Upper lobe of right lung (tissue), 1 donor: ENCODE results near the gene HFM1. TPM values are rescaled to one million over a fixed set of nuclear protein-coding genes. Genes with fewer than 3 reads are reported as not detected.

Experiments
- ATAC-seq: fragments of 200-7000 bp; cut with Tn5 transposase; one replicate; pipeline ENCODE4 v1.9.1; 2020; ENCODE audit warnings: mild to moderate bottlenecking, moderate library complexity
- DNase-seq: peaks from one replicate; pipeline ENCODE4 v3.0.0-alpha.2; 2020
- H3K27ac ChIP-seq: fragments of 200-600 bp; one replicate; pipeline ENCODE4 v1.8.0; 2022
- H3K27me3 ChIP-seq: fragments of 200-600 bp; one replicate; pipeline ENCODE4 v1.8.0; 2022; ENCODE audit warnings: mild to moderate bottlenecking
- H3K36me3 ChIP-seq: fragments of 200-600 bp; one replicate; pipeline ENCODE4 v1.8.0; 2022
- H3K4me1 ChIP-seq: fragments of 200-600 bp; one replicate; pipeline ENCODE4 v1.8.0; 2022
- H3K4me3 ChIP-seq: fragments of 200-600 bp; one replicate; pipeline ENCODE4 v1.8.0; 2022; ENCODE audit warnings: mild to moderate bottlenecking
- H3K9me3 ChIP-seq: fragments of 200-600 bp; one replicate; pipeline ENCODE4 v1.8.0; 2022
- intact Hi-C: fragments of 100-400 bp; cut with DNase I; formaldehyde crosslinking; loops from one replicate; pipeline ENCODE4 v1.11.0; 2022
- total RNA-seq: library from RNA; stranded (reverse); fragmentation: NEBNext Ultra II Directional; extraction: Animal tissue kit (Norgen Biotek cat#: 25700); gene quantifications from one replicate; pipeline ENCODE4 v1.2.1, GENCODE V29; 2021
- TF ChIP-seq, protein P1 (sequence below): fragments of 200-600 bp; IDR thresholded peaks from one replicate; pipeline ENCODE4 v1.8.0; 2022; ENCODE audit warnings: antibody characterized with exemption
- donor health status: DM: no; HTN: yes; CAD: no; lungs with severe emphysema.

The HFM1 gene
- total RNA-seq, 1 donor from 2014 or later, result 0.64 TPM

DNA sequence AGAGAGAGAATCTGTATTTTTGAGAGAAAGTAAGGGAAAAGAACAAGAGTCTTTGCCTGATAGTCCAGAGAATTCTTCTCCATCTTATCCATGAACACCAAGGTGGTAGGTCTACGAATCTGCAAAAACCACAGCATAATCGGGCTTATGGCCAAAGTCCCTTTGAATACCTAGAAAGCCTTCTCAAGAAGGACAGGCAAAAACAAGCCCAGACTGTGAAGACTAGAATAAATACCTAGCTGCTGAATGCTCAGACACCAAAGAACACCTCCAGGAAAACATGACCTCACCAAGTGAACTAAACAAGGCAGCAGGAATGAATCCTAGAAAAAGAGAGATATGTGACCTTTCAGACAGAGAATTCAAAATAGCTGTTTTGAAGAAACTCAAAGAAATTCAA, 79.2 kb downstream of the HFM1 start:
- H3K4me1 ChIP-seq, result no peaks in the 10 kb centered on the region
- H3K4me3 ChIP-seq, result no peak overlapping the region
- ATAC-seq, result no peak
- no peaks in the 10 kb centered on the region for H3K27me3 ChIP-seq
- intact Hi-C loops, result no loop called here
- H3K36me3 ChIP-seq, result no peaks in the 10 kb centered on the region
- DNase-seq, result no peak
- TF ChIP-seq, protein P1, sequence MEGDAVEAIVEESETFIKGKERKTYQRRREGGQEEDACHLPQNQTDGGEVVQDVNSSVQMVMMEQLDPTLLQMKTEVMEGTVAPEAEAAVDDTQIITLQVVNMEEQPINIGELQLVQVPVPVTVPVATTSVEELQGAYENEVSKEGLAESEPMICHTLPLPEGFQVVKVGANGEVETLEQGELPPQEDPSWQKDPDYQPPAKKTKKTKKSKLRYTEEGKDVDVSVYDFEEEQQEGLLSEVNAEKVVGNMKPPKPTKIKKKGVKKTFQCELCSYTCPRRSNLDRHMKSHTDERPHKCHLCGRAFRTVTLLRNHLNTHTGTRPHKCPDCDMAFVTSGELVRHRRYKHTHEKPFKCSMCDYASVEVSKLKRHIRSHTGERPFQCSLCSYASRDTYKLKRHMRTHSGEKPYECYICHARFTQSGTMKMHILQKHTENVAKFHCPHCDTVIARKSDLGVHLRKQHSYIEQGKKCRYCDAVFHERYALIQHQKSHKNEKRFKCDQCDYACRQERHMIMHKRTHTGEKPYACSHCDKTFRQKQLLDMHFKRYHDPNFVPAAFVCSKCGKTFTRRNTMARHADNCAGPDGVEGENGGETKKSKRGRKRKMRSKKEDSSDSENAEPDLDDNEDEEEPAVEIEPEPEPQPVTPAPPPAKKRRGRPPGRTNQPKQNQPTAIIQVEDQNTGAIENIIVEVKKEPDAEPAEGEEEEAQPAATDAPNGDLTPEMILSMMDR, result no peak
- no peak overlapping the region for H3K27ac ChIP-seq
- H3K9me3 ChIP-seq, result no peaks in the 10 kb centered on the region

DNA sequence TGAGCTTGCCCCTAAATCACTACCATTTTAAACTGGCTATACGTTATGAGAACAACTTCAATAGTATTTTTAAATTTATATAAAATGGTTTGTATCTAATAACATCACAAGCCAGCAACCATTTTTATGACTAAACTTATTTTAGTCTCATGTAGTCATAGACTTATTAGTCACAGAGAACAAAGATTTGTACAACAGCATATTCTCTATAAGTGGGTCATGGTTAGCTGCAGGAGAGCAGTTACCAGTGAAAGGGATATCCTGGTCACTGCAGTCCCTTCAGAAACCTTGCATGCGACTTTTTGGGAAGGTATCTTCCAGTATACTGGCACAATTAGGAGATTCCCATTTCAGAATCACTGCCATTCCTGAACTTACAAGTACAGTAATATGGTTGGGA, 90.0 kb downstream of the HFM1 start:
- Histone ChIP-seq H3K9me3 (no peaks in the 10 kb centered on the region), H3K4me3 (no peak overlapping the region), H3K27ac (no peak overlapping the region), H3K27me3 (no peaks in the 10 kb centered on the region), H3K36me3 (no peaks in the 10 kb centered on the region), H3K4me1 (no peaks in the 10 kb centered on the region)
- DNase-seq (no peak), ATAC-seq (no peak)
- intact Hi-C loops, result no loop called here
- TF ChIP-seq, protein P1, result no peak

DNA sequence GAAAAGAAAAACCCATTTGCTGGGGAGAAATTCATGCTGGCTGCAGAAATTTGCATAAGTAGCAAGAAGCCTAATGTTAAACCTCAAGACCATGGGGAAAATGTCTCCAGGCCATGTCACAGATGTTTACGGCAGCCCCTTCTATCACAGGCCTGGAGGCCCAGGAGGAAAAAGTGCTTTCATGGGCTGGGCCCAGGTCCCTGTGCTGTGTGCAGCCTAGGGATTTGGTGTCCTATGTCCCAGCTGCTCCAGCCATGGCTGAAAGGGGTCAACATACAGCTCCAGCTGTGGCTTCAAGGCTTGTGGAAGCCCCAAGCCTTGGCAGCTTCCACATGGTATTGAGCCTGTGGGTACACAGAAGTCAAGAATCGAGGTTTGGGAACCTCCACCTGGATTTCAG, 93.0 kb downstream of the HFM1 start:
- intact Hi-C loops, result no loop called here
- TF ChIP-seq, protein P1, result no peak
- Histone ChIP-seq H3K4me3 (no peak overlapping the region), H3K9me3 (peaks cover 8% of the 10 kb centered on the region), H3K4me1 (no peaks in the 10 kb centered on the region), H3K27me3 (no peaks in the 10 kb centered on the region), H3K36me3 (no peaks in the 10 kb centered on the region), H3K27ac (no peak overlapping the region)
- ATAC-seq, result no peak
- DNase-seq, result no peak

DNA sequence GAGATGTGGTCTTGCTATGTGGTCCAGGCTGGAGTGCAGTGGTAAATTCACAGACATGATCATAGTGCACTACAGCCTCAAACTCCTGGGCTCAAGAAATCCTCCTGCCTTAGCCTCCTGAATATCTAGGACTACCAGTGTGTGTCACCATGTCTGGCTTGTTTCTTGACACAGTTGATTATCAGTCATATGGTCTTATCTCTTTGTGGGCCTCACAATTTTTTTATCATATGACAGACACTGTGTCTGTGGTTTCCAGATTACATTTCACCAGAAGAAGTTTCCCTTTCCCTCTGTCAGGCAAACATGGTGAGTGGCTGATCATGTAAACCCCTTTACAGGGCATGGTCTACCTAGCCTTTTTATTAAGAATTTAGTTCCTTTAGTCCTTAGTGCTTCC, 96.1 kb downstream of the HFM1 start:
- Histone ChIP-seq H3K27me3 (no peaks in the 10 kb centered on the region), H3K4me3 (no peak overlapping the region), H3K36me3 (no peaks in the 10 kb centered on the region), H3K9me3 (peaks cover 8% of the 10 kb centered on the region), H3K4me1 (no peaks in the 10 kb centered on the region), H3K27ac (no peak overlapping the region)
- no peak for DNase-seq
- no peak for ATAC-seq
- intact Hi-C loops, result no loop called here
- TF ChIP-seq, protein P1, result no peak

DNA sequence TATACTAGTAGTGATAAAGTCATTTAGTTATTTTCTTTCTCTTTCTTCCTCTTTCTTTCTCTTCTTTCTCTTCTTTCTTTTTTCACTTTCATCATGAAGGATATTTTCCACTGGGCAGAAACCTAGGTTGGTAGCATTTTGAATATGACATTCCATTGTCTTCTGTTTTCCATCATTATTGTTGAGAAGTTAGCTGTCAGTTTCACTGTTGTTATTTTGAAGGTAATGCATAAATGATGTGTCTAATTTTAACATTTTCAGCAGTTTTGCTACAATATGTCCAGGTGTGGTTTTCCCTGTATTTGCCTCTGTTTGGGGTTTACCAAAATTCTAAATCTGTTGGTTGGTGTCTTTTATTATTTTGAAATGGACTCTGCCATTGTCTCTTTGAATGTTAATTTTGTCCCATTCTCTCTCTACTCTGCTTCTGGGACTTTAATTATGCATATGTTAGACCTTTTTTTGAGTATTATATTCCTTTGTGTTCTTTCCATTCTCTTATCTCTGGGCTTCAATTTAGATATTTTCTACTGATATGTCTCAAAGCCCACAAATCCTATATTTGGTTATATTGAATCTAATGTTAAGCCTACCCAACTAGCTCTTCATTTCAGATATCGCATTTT, 96.7 kb downstream of the HFM1 start:
- intact Hi-C loops, result no loop called here

More for the DNA sequence above, 96.7 kb downstream of the HFM1 start:
- Histone ChIP-seq H3K27ac (no peak overlapping the region), H3K4me3 (no peak overlapping the region), H3K27me3 (no peaks in the 10 kb centered on the region), H3K9me3 (peaks cover 8% of the 10 kb centered on the region), H3K36me3 (no peaks in the 10 kb centered on the region), H3K4me1 (no peaks in the 10 kb centered on the region)
- TF ChIP-seq, protein P1, result no peak
- ATAC-seq (no peak), DNase-seq (no peak)
